Measurements from ENCODE around the gene HOXA7.

The HOXA7 gene

DNA sequence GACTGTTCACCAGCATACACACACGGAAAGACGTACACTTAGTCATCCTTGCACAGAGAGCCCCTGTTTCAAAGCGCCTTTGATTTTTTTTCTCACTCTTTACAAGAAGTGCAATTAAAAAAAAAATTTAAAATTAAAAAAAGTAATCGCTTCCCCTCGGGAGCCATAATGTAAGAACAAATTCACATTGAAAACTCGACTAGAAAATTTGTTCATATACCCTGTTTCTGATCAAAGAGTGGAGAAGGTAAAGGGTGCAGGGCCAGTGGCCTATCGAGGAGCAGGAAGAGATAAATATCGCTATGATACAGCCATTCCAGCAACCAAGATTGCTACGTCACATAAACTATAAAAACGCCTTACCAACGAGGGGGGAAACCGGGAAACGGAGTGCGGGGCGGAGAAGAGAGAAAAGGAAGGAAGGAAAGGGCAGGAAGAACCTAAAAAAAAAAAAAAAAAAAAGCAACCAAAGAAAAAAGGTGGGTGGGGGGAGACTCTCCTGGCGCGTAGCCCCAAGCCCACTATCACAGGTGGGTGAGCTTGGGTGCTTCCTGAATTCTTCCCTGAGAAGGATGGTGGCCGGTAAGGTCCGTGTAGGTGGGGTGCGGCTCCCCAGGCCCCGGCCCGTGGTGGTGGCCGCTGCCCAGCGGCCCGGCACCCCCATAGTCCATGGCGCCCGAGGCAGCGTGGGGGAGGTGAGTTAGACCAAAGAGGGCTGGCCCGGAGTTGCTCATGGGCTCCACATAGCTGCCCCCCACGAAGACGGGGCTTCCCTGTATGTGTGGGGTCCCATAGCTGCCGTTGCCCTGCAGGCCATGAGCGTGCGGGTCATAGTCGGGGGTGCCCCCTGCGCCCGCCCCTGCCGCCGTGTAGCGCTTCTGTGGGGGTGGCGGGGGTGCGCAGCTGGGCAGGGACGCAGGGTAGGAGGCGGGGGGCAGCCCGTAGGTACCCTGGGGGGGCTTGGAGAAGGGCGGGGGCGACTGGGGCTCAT is 48.8 kb downstream of the HOXA7 start:
- CTCF ChIA-PET = interaction anchor here (1.8 kb wide), 1 partner anchor 36 kb away, joined by 5 read pairs; the partner anchor contains the start of gene HOXA5
- H3K9me3 ChIP-seq (ENCODE audit: control insufficient read depth, insufficient read depth, low read depth, low read length) = no peaks in the 10 kb centered on the region
- H3K36me3 ChIP-seq (ENCODE audit: control insufficient read depth in 2 of 2, insufficient read depth in 1 of 2, low read length in 2 of 2) = peaks cover 11 to 25% of the 10 kb centered on the region in 2 experiments
- no peak overlapping the region for H3K27ac ChIP-seq (ENCODE audit: extremely low read depth, low read depth, low read length)
- no peak overlapping the region for H3K4me3 ChIP-seq (ENCODE audit: low read depth, low read length)
- TF ChIP-seq GLI4 (tag by site-specific recombination; IDR thresholded peaks at IDR 0.05) (no peak), ZNF184 (tag by site-specific recombination; IDR thresholded peaks at IDR 0.05) (no peak), ZFP3 (tag by site-specific recombination; IDR thresholded peaks at IDR 0.05; ENCODE audit: low read depth) (no peak), GLIS2 (tag by site-specific recombination; IDR thresholded peaks at IDR 0.05) (0 out of 2 replicates have a peak, but pooled peaks have one; percentile 30), ZNF302 (tag by site-specific recombination; IDR thresholded peaks at IDR 0.05; ENCODE audit: low read depth) (no peak), ZNF202 (tag by site-specific recombination; IDR thresholded peaks at IDR 0.05; ENCODE audit: borderline replicate concordance) (peak; percentile 71)
- TF ChIP-seq, protein P1, sequence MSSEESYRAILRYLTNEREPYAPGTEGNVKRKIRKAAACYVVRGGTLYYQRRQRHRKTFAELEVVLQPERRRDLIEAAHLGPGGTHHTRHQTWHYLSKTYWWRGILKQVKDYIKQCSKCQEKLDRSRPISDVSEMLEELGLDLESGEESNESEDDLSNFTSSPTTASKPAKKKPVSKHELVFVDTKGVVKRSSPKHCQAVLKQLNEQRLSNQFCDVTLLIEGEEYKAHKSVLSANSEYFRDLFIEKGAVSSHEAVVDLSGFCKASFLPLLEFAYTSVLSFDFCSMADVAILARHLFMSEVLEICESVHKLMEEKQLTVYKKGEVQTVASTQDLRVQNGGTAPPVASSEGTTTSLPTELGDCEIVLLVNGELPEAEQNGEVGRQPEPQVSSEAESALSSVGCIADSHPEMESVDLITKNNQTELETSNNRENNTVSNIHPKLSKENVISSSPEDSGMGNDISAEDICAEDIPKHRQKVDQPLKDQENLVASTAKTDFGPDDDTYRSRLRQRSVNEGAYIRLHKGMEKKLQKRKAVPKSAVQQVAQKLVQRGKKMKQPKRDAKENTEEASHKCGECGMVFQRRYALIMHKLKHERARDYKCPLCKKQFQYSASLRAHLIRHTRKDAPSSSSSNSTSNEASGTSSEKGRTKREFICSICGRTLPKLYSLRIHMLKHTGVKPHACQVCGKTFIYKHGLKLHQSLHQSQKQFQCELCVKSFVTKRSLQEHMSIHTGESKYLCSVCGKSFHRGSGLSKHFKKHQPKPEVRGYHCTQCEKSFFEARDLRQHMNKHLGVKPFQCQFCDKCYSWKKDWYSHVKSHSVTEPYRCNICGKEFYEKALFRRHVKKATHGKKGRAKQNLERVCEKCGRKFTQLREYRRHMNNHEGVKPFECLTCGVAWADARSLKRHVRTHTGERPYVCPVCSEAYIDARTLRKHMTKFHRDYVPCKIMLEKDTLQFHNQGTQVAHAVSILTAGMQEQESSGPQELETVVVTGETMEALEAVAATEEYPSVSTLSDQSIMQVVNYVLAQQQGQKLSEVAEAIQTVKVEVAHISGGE (tag by site-specific recombination; conservative IDR thresholded peaks at IDR 0.05; ENCODE audit: low read depth) = no peak
- TF ChIP-seq, protein P2, sequence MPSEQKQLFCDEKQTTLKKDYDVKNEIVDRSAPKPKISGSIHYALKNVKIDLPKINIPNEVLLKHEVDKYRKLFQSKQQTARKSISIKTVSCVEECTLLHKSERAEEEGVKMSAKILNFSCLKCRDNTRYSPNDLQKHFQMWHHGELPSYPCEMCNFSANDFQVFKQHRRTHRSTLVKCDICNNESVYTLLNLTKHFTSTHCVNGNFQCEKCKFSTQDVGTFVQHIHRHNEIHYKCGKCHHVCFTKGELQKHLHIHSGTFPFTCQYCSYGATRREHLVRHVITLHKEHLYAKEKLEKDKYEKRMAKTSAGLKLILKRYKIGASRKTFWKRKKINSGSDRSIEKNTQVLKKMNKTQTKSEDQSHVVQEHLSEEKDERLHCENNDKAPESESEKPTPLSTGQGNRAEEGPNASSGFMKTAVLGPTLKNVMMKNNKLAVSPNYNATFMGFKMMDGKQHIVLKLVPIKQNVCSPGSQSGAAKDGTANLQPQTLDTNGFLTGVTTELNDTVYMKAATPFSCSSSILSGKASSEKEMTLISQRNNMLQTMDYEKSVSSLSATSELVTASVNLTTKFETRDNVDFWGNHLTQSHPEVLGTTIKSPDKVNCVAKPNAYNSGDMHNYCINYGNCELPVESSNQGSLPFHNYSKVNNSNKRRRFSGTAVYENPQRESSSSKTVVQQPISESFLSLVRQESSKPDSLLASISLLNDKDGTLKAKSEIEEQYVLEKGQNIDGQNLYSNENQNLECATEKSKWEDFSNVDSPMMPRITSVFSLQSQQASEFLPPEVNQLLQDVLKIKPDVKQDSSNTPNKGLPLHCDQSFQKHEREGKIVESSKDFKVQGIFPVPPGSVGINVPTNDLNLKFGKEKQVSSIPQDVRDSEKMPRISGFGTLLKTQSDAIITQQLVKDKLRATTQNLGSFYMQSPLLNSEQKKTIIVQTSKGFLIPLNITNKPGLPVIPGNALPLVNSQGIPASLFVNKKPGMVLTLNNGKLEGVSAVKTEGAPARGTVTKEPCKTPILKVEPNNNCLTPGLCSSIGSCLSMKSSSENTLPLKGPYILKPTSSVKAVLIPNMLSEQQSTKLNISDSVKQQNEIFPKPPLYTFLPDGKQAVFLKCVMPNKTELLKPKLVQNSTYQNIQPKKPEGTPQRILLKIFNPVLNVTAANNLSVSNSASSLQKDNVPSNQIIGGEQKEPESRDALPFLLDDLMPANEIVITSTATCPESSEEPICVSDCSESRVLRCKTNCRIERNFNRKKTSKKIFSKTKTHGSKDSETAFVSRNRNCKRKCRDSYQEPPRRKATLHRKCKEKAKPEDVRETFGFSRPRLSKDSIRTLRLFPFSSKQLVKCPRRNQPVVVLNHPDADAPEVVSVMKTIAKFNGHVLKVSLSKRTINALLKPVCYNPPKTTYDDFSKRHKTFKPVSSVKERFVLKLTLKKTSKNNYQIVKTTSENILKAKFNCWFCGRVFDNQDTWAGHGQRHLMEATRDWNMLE (tag by site-specific recombination; conservative IDR thresholded peaks at IDR 0.05; ENCODE audit: low read depth) = no peak
- POLR2A ChIA-PET = interaction anchor here (0.6 to 0.8 kb wide), 2 partner anchors 11 to 418 kb away, joined by 3 to 4 read pairs; no protein-coding TSS in a partner anchor
- H3K4me1 ChIP-seq (ENCODE audit: control insufficient read depth, insufficient read depth, low read length) = peaks cover 3% of the 10 kb centered on the region

GRCh38 chr7:27106901-27107240 is 49.6 kb downstream of the HOXA7 start:
- CTCF ChIA-PET = no interaction called here
- no peak overlapping the region for H3K4me3 ChIP-seq (ENCODE audit: low read depth, low read length)

DNA sequence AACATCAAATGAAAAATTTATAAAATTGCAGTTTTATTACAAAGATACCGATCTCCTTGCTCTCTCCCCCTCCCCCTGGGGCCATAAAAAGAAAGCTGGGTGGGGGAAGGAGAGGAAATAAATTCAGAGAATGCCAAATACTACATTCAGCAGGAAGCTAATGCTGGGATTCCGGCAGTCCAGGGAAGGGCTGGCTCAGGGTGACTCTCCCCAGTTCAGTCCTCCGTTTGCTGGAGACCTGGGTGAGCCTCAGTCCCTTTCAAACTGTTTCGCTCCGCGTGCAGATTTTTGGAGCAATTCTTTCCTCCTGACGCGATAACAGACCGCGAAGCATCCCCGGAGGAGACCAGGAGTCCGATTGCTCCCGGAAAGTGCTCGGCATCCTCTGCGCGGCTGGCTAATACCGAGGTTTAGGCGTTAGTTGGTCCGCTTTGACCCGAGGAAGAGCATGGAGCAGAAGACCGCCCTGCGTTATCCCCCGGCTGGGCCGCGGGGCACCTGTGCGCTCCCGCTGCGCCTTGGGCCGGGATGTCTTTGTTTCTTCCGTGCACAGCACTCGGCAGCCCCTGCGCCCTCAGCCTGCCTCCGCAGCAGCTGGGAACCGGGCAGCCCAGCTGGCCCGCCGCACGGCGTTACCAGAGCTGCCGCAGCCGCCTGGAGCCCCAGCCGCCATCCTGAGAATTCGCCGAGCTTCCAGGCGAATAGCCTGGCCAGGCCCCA is 50.1 kb downstream of the HOXA7 start:
- Histone ChIP-seq H3K36me3 (ENCODE audit: control insufficient read depth in 2 of 2, insufficient read depth in 1 of 2, low read length in 2 of 2) (peaks cover 11 to 28% of the 10 kb centered on the region in 2 experiments), H3K4me1 (ENCODE audit: control insufficient read depth, insufficient read depth, low read length) (no peaks in the 10 kb centered on the region; the same call in none of the 2 replicates), H3K9me3 (ENCODE audit: control insufficient read depth, insufficient read depth, low read depth, low read length) (no peaks in the 10 kb centered on the region), H3K4me3 (ENCODE audit: low read depth, low read length) (no peak overlapping the region), H3K27ac (ENCODE audit: extremely low read depth, low read depth, low read length) (no peak overlapping the region)
- ChIA-PET CTCF (interaction anchor here (1.9 kb wide), 1 partner anchor 10 kb away, joined by 11 read pairs; the partner anchor contains the start of gene HOXA1), POLR2A (interaction anchor here (2.0 kb wide), 1 partner anchor 10 kb away, joined by 8 read pairs; the partner anchor contains the start of gene HOXA1)
- TF ChIP-seq PRDM6 (tag by site-specific recombination; IDR thresholded peaks at IDR 0.05) (0 out of 2 replicates have a peak, but pooled peaks have one; percentile 15), ZNF133 (tag by site-specific recombination; IDR thresholded peaks at IDR 0.05) (peak; percentile 30; the same call in 1 of the 2 replicates), ZNF792 (tag by site-specific recombination; IDR thresholded peaks at IDR 0.05) (no peak)

More at GRCh38 chr7:27106901-27107240, 49.6 kb downstream of the HOXA7 start:
- TF ChIP-seq ZNF302 (tag by site-specific recombination; IDR thresholded peaks at IDR 0.05; ENCODE audit: low read depth) = no peak
- H3K4me1 ChIP-seq (ENCODE audit: control insufficient read depth, insufficient read depth, low read length) = peaks cover under 1% of the 10 kb centered on the region
- POLR2A ChIA-PET = no interaction called here
- H3K36me3 ChIP-seq (ENCODE audit: control insufficient read depth in 2 of 2, insufficient read depth in 1 of 2, low read length in 2 of 2) = peaks cover 11 to 25% of the 10 kb centered on the region in 2 experiments
- H3K9me3 ChIP-seq (ENCODE audit: control insufficient read depth, insufficient read depth, low read depth, low read length) = no peaks in the 10 kb centered on the region
- no peak overlapping the region for H3K27ac ChIP-seq (ENCODE audit: extremely low read depth, low read depth, low read length)
